22Rv1 (cell line): Measurements from ENCODE around the gene CCRL2.

Experiments
- H3K27ac ChIP-seq: fragments of 450-650 bp; 2 replicates; pipeline ENCODE4 v1.5.1; 2017
- ZFX ChIP-seq: fragments of 450-650 bp; IDR thresholded peaks from 2 replicates; pipeline ENCODE4 v1.6.1; 2017; ENCODE audit warnings: antibody characterized with exemption, borderline replicate concordance
- TF ChIP-seq, protein P1 (sequence below): fragments of 450-650 bp; IDR thresholded peaks from 2 replicates; pipeline ENCODE4 v1.5.1; 2017; ENCODE audit warnings: mild to moderate bottlenecking

CCRL2 gene

DNA sequence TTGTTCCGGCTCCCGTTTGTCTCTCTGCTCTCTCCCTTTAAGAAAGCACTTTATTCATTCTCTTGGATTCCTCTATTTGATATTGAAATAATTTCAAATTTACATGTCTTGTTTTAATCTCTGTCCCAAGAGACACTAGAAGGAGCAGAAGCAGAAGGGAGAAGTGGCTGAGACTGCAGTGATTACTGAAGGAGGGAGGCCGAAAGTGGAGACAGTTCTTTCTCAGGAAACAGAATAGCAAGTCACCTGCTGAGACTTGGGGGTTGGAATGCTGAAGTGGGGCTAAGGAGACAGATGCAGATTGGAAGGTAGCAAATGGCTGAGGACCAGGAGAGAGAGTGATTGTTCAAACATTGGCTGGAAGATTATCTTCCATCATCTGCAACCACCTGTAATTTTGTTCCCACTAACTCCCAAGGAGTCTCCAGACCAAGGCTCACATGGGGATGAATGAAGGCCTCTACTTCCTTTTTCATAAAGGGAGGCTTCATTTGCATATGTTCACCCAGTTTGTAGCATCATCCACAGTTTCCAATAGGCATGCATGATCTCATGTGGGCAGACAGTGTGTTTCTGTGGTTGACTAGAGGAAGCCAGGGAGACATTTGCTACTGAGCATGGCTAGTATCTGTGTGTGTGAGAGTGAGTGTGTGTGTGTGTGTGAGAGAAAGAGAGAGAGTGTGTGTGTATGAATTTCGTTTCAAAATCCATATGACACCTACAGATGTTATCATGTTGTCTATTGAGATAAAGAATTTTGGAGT lies 33.7 kb downstream of the CCRL2 start:
- no peak overlapping the region for H3K27ac ChIP-seq
- TF ChIP-seq, protein P1, sequence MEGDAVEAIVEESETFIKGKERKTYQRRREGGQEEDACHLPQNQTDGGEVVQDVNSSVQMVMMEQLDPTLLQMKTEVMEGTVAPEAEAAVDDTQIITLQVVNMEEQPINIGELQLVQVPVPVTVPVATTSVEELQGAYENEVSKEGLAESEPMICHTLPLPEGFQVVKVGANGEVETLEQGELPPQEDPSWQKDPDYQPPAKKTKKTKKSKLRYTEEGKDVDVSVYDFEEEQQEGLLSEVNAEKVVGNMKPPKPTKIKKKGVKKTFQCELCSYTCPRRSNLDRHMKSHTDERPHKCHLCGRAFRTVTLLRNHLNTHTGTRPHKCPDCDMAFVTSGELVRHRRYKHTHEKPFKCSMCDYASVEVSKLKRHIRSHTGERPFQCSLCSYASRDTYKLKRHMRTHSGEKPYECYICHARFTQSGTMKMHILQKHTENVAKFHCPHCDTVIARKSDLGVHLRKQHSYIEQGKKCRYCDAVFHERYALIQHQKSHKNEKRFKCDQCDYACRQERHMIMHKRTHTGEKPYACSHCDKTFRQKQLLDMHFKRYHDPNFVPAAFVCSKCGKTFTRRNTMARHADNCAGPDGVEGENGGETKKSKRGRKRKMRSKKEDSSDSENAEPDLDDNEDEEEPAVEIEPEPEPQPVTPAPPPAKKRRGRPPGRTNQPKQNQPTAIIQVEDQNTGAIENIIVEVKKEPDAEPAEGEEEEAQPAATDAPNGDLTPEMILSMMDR, result no peak
- no peak for TF ChIP-seq ZFX

DNA sequence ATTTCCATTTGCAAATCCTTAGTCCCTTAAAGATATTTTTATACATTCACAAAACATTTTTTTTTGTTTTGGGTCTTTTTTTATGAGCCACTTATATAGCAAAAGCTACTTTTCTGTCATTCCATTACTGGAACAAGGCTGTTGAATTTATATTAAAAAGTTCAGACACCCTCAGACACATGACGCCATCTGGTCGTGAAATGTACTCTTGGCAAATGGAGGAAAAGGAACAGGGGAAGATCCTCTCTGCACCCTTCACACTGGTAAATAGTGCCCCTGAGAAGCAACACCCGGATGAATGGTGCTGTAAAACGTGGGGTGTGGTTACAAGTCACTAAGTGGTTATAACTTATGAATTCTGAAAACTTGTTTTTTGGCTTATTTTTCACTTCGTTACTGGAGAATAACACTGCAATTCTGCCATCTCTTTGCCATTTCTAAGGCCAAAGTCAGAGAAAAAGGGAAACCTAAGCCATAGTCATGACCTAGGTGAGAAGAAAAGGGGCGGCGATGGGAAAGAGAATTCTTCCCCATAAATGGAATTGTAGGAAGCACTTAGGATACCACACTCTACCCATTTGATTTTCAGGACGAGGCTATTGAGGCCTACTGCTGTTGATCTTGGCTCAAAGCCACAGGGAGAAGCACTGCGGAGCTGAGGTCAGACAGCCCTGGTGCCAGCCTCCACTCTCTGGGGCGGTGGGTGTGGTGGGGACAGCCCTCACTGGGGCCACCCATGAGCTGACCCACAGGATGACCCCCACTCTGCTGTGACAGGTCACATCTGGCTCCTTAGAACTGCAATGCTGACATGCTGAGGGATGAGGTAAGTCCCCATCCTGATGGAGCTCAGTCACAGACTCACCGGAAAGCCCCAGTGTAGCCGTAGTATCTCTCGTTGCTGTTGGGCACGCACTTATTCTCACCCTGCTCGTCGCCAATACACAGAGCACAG lies 35.8 kb downstream of the CCRL2 start:
- no peak for TF ChIP-seq ZFX
- TF ChIP-seq, protein P1, result no peak
- H3K27ac ChIP-seq, result no peak overlapping the region

DNA sequence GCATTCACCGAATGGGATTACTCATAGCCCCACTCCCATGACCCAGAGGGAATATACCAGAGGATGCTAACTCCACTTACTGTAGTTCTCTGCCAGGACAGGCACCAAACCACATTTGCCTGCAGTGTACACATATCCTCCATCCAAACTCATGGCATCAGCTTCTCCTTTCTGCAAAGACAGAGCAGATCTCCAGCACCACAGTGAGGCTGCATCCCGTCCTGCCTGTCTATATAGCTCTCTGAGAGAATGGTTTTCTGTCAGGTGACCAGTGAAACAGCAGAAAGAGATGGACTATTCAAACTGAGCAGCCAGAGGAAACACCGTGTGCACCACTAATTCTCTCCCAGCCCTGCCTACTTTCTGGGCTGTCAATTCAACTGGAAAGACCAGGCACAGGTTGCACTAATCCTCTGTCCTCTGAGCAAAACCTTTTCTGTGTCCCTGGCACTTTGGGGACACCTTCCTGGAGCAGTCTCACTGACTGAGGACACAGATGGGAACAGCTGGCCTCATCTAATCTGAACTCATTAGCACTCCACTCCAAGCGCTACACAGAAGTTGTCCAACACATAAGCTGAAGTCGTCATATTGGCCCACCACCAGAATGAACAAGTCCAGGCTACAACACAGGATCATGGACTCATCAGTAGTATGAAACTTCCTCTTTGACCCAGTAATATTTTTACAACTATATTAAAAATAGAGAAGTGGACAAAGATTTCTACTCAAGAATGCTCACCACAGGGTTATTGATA lies 40.3 kb downstream of the CCRL2 start:
- H3K27ac ChIP-seq, result no peak overlapping the region
- no peak for TF ChIP-seq ZFX
- TF ChIP-seq, protein P1, result no peak

DNA sequence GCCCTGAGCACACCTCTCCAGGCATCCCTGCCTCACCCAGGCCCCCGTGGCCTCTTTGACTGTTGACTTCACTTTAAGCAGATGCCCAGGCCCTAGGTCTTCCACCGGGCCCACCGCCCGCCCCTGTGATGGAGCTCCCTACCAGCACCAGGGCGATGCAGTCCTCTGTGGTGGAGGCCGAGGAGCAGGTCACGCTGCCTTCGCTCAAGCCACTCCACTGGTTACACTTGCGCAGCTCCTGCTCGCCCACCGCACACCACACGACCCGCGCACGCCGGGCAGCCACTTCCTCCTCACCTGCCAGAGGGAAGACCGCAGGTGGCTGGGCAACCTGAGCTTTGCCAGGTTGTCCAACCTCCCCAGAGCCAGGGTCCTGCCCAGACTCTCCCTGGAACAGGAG lies 41.7 kb downstream of the CCRL2 start:
- TF ChIP-seq ZFX, result no peak
- TF ChIP-seq, protein P1, result no peak
- H3K27ac ChIP-seq, result no peak overlapping the region

DNA sequence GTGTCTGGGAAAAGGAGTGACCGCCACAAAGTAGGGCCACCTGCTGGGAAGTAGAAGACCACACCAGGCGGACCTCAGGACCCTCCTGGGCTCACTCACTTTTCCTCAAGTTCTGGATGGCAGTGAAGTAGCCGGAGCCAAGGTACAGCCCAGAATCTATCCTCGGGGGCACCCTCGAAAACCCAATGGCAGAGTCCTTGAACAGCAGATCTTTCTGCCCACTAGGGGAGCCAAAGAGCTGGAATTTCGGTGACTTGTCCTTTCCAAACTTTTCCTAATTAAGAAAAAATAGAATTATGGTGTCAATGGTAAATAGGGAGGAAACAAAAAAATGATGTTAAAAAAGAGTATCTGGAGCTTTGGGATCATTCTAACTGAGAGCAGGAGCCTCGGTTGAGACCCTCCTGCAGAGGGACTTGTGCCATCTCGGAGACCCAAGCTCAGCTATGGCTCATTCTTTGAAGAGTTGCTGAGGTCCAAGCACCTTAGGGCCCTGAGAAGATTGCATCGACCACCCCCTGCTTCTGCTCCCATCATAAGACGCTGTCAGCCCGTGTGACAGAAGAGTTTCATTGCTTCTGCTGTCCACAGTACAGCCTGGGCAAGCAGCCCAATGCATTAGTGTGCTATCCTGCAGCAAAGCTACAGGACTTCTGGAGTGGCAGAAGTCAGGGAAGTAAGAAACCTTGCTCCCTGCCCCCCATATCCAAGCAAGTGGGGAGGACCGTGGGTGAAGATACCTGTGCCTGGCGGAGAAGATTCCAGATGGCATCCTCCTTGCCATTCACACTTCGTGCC lies 42.9 kb downstream of the CCRL2 start:
- no peak overlapping the region for H3K27ac ChIP-seq
- no peak for TF ChIP-seq ZFX
- TF ChIP-seq, protein P1, result peak; percentile 91

DNA sequence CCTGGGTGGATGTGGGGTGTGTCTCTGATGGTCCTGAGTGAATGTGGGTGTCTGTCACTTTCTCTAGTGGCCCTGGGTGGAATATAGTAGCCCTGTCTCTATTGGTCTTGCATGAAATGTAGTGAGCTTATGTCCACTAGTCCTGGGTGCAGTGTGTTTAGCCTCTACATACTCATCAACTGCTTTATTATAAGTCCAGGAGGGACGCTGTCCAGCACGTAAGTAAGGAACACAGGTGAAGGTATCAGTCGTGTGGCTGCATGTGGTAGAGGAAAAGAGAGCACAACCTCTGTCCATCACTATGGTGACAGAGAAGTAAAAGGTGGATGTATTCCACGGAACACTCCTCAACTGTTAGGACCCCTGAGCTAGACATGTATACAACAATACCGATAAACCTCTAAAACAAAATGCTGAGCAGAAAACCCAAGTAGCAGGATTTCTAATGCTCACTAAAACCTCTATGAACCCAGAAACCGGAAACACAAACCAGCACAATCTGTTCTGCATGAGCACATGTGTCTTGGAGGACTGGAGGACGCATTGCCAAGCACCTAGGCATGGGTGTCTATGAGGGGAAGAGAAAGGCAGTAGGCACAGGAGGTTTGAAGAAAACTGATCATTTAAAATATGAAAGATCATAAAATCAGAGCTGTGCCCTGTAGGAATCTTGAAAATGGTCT lies 46.6 kb downstream of the CCRL2 start:
- no peak overlapping the region for H3K27ac ChIP-seq
- TF ChIP-seq ZFX, result no peak
- TF ChIP-seq, protein P1, result no peak
